ENCODE results near the gene ARHGAP6.
"Not testable (repeated sequence)": the region's sequence is repeated elsewhere in the genome, so short reads cannot be mapped to it uniquely, and the experiment has no call there.

The ARHGAP6 gene

DNA sequence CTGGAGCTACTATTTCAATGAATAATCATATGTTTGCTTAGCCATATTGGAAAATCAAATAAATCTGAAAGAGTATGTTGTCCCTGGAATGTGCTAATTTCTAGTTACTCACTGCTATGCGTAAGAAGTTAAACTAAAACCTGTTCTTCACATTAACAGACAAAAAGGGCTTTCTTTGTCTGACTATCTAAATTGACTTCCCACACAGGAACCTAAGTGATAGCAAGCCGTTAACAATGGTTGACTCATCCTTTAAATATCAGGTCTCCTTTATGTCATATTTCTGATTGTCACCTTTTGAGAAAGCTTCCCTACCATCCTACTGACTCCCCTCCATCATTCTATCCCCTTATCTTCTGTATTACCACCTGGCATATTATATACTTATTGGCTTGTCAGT lies 291.1 kb downstream of the ARHGAP6 start:
- DNase-seq (ENCODE audit: extremely low read depth, low read depth) = no peak

DNA sequence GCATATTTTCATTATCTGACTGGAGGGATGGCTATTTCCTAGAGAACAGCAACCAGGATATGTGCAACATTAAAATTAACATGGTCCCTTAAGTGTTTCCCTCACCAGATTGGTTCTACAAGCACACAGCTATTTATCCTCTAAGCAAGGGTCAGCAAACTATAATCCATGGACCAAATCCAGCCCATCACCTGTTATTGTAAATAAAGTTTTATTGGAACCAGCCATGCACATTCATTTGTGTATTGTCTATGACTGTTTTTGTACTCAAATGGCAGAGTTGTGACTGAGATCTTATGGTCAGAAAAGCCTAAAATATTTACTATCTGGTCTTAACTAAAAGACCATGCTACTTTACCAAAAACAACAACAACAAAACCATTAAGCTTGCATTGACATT lies 294.6 kb downstream of the ARHGAP6 start:
- TF ChIP-seq CTCF (IDR thresholded peaks at IDR 0.05; ENCODE audit: low read depth, low read length) = no peak

More for the DNA sequence above, 291.1 kb downstream of the ARHGAP6 start:
- no peak for TF ChIP-seq CTCF (IDR thresholded peaks at IDR 0.05; ENCODE audit: low read depth, low read length)

DNA sequence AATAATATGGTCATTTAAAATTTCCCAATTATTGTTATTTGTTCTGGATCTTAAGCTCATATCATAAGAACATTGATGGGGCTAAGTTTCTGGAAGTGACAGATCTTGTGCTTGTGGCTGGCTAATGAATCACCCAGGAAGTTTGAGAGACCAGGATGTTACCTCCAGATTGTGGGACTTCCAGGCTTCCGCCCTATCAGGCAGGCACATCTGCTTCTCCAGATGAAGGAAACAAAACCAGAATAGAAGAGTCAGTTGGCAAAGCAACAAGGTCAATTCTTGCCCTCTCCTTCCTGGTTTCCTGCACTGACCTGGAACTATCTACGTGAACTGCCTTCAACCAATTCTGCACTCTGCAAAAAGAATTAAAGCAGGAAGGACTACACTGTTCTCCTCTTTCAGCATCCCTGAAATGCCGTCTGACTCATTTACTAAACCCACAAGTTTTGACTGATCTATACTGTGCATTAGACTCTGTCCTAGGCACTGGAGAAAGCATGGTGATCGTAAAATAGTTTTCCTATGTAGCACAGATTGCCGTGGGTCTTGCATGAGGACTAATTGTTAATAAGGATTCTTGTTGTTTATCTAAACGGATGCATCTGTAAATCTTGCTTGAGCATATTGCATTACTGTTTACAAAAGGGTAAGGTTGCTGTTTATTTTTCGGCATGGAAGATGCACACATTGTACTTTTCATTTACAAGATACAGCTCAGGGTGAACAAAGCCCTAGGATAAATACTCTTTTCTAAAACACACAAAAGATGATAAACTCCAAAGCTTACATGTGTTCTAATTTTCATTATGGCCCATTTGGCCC lies 297.9 kb downstream of the ARHGAP6 start:
- DNase-seq (ENCODE audit: extremely low read depth, low read depth) = no peak

More for the DNA sequence above, 294.6 kb downstream of the ARHGAP6 start:
- no peak for DNase-seq (ENCODE audit: extremely low read depth, low read depth)

DNA sequence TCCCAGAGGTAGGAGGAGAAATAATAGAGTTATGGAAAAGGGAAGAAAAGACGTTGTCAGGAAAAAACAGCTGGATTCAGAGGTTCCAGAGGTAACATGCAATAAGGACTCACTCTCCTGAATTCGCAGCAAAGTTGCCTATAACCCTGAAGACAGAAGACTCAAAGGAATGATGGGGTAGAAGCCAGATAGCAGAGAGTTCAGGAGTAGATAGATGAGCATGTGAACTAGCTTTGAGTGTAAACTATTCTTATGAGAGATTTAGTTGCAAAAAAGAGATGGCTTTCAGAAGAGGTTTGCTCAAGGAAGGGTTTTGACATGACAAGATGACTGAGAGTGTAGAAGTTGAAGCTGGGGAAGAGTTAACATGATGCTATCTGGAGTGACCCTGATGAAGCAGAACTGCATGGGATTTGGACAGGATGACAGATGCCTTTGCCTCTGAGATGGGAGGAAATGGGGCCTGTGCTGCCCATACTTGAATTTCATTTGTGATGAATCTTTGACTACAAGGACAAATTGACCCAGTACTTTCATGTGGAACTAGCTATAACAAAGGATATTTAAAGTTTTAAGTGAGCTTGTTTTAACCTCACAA lies 298.6 kb downstream of the ARHGAP6 start:
- TF ChIP-seq CTCF (IDR thresholded peaks at IDR 0.05; ENCODE audit: low read depth, low read length) = no peak
- DNase-seq (ENCODE audit: extremely low read depth, low read depth) = no peak

More for the DNA sequence above, 297.9 kb downstream of the ARHGAP6 start:
- TF ChIP-seq CTCF (IDR thresholded peaks at IDR 0.05; ENCODE audit: low read depth, low read length) = no peak

DNA sequence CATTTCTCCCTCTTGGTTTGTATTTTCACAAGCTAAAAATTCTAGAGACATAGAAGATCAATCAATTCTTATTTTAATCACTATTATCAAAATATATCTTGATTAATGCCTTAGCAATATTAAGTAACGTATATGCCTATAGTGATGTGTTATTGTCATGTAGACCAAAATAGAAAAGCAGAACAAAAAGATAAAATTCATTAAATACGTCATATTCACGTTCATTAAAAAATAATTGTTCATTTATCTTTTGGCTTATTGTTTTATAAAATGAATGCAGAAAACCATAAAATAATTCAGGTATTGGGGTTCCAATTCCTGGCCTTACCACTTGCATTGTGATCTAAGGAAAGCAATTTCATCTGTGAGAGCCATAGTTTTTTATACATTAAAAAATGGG lies 300.3 kb downstream of the ARHGAP6 start:
- no peak for TF ChIP-seq CTCF (IDR thresholded peaks at IDR 0.05; ENCODE audit: low read depth, low read length)
- DNase-seq (ENCODE audit: extremely low read depth, low read depth) = no peak

GRCh38 chrX:11364835-11365234 lies 300.9 kb downstream of the ARHGAP6 start:
- no peak for TF ChIP-seq CTCF (IDR thresholded peaks at IDR 0.05; ENCODE audit: low read depth, low read length)
- no peak for DNase-seq (ENCODE audit: extremely low read depth, low read depth)

DNA sequence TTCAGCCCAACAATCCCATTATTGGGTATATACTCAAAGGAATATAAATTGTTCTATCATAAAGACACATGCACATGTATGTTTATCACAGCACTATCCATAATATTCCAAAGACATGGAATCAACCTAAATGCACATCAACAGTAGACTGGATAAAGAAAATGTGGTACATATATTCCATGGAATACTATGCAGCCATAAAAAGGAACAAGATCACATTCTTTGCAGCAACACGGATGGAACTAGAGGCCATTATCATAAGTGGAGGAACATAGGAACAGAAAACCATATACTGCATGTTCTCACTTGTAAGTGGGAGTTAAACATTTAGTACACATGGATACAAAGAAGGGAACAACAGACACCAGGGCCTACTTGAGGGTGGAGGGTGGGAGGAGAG lies 301.9 kb downstream of the ARHGAP6 start:
- DNase-seq (ENCODE audit: extremely low read depth, low read depth) = not testable (repeated sequence)
